HG02588 (cell line): ENCODE results near the gene SUV39H2.
"Not testable (repeated sequence)": the region's sequence is repeated elsewhere in the genome, so short reads cannot be mapped to it uniquely, and the experiment has no call there.

Source experiments
- ATAC-seq: cut with Tn5 transposase; IDR thresholded peaks from one replicate; pipeline ENCODE4 v1.9.1; 2021; ENCODE audit warnings: mild to moderate bottlenecking, moderate library complexity; ENCODE audit not compliant: unreplicated experiment

The SUV39H2 gene

DNA sequence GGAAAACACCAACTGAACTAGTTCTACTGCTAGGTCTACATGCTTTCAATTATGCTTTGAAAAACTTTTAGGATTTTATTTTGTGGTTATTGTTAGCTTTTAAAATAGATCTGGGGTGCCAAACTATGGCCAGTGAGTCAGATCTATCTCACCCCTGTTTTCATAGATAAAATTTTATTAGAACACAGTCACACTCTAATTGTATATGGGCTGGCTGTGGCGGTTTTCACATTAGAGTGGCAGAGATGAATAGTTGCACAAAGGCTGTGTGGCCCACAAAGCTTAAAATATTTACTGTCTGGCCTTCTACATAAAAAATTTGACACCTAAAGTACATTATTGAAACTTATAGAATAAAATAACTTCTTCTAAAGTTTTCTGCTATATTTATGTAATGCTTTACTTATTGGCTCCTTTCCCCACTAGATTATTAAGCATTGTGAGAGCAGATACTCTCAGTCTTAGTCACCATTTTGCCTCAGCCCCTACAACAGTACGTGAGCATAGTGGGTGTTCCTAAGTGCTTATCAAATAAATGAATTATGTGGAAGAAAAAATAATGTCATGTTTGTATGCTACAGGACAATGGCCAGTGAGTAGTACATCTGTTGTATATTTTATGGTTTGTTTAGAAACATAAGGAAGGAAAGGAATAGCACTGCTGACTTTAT lies 5.4 kb upstream of the SUV39H2 start:
- peak; percentile 44 for ATAC-seq

DNA sequence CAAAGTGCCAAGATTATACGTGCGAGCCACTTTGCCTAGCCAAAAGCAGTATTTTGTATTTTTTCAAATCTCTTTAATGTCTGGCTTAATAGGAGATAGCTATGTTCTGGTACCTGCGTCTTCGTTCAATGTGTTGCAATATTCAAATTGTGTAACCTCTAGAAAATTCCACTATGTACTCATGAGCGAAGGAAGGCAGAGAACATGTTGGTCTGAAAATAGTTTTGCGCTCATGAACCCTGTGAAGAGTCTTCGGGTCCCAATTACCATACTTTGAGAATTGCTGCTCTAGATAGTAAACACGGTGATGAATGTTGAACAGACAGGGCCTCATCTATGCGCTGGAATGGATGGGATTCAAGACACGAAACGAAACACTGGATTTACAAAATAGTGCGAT lies 2.7 kb upstream of the SUV39H2 start:
- ATAC-seq: no peak

DNA sequence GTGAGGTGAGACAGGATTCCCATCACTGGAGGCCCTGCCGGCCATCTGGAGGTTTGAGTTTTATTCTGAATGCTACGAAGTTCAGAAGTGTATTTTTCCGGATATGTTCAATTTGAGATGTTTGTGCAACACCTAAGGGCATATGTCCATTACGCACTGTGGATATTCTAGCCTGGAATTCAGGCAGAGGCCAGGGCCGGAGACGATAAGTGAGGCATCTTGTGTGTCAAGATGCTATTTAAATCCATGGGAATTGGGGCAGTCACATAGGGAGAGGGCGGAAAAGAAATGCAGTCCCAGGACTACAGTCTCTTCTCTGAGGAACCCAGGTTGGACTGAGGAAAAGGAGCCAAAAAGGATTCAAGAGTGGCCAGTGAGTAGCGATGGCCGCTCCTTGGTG lies 1.9 kb upstream of the SUV39H2 start:
- ATAC-seq: no peak

DNA sequence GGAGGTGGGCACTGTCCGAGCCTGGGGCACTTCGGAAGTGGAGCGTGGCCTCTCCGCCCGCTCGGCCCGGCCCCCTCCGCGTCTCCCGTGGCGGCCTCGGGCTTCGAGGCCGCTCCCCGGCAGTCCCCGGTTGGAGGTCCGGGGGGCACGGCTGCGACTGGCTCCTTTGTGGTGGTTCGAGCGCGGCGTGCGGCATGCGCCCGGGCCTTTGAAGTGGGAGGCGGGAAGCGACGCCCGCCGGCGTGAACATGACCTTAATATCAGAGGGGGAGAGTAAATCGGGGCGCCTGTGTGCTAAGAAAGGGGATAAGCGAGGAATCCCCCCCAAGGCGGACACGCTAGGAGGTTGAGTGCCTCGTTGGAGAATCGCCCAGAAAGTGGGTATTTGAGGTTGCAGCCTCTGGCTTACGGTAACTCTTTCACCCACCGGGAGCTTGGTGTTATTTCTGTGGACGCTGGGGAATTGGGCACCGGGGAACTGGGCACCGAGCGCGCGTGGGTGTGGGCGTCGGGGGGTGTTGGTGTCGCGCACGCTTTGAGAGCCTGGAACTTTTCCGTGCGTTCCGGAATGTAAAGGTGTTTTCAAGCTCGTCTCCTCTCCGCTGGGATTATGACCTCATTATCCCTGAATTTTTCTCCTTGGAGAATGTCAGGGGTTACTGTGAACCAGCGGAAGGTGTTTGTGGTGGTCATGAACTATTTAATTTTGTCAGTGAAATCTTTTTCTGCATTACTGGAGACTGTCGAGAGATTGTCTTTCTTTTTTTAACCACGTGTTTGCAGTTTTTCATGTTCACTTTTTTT lies 660 bp downstream of the SUV39H2 start:
- ATAC-seq: no peak

DNA sequence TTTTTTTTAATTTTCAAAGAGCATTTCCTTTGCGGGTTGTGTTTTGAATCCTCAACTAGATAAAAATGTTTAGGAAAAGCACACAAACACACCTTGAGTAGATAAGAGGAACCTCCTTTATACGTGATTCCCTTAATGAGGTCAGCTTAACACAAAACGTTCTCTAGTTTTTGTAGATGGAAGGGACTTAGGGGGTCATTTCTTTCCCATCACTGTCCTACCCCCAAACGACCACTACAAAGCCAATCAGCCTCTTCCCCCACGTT lies 1.2 kb downstream of the SUV39H2 start:
- ATAC-seq: no peak

DNA sequence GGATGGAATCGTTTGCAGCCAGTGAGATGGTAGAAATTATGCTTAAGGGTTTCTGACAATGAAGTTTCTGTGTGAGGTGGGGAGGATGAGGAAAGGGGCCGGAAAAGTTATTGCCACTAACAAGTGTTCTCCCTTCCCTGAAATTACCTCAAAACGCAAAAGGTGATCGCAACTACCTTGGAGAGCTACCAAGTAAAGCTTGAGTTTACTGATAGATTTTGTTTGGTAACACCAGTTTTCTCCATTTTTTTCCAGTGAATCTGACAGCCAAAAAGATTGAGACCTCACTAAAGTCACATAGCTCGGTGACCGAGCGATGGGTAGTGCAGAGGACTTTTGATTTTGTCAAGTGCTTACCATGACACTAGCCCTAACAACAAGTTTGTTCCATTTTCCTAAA lies 1.6 kb downstream of the SUV39H2 start:
- no peak for ATAC-seq

DNA sequence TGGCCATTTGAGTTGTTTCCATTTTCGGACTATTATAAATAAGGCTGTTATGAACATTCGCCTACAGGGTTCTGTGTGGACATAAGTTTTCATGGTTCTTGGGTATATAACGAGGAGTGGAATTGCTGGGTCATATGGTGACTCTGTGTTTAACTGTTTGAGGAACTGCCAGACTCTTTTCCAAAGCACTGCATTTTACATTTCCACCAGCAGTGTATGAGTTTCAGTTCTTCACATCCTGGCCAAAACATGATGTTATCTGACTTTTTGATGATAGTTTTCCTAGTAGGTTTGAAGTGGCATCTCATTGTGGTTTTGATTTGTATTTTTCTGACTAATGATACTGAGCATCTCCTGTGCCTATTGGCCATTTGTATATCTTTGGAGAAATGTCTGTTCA lies 5.4 kb downstream of the SUV39H2 start:
- no peak for ATAC-seq

DNA sequence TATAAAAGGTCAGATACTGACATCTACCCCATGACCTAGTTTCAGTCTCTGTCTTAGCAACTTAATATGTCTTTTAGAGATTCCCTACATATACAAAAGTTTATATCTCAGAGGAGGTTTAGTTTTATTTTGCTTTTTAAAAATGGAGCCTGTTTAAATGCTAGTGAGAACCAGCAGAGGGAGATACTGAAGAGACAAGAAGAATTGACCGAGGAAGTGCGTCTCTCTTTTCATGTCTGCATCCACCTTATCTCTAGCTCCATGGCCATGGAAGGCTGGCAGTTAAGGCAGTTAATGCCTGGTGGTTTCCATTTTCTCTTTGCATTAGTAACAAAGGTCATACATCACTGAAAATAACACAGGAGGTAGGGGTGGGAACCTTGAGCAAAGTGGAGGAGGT lies 10.7 kb downstream of the SUV39H2 start:
- no peak for ATAC-seq

DNA sequence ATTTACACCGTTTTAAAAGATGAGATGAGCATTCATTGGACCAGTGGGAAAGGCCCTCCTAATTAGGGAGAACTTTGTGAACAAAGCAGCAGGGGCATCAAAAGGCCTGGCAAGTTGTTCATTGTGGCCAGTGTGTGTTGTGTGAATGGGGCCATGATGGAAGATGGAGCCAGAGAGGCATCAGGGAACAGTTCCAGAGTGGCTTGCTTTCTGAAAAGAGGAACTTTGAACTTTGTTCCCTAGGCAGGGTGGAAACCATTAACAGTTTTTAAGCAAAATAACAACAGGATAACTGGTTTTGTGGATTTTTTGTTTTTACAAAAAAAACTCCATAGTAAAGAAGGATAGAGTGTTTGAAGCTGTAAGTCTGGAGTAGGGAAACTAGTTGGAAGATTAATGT lies 12.5 kb downstream of the SUV39H2 start:
- ATAC-seq: no peak

DNA sequence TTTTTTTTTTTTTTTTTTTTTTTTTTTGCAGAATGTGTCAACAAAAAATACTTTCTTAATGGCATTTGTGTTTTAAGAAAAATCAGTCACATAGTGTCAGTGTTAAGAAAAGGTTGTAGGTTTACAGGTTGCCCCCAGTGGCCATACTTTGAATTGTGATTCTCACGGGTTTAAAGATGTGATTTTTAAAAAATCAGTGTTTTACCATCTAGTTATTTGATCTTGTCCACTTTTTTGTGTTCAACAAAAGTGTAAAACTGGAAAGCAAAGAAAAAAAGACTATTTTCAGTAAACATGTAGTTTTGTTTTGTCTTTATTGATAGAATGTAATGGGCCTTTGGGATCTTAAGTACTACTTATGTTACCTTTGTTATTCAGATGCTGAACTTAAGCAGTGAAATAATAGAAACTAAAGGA lies 25.7 kb downstream of the SUV39H2 start:
- ATAC-seq: no peak

DNA sequence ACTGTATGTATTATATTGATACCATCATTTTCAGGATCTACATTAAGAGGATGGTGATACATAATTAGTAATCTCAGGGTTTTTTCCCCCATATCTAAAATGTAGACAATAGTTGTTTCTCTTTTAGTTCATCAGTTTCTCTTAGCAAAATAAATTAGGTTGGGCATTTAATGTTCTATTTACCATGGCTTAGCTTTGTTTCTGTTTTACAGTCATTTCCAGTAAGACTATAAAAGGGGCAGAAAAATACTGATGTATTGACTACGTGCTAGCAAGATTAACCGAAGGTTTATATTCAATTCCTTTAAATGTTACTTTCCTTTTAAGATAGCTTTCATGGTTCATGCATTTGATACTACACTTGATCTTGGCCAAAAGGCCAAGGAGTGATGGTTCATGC lies 26.2 kb downstream of the SUV39H2 start:
- ATAC-seq: no peak

DNA sequence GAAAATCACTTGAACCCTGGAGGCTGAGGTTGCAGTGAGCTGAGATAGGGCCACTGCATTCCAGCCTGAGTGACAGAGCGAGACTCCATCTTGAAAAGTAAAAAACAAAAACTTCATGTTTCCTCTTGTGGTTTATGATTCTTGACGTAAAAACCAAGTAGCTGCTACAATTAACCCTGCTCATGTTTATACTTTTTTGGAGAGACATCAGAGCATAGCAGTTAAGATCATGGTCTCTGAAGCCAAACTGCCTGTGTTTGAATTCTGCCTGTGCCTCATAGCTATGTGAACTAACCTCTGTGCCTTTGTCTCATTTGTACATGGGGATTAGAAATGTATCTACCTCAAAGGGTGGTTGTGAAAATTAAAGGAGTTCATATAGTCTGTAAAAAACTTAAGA lies 27.2 kb downstream of the SUV39H2 start:
- ATAC-seq: no peak

DNA sequence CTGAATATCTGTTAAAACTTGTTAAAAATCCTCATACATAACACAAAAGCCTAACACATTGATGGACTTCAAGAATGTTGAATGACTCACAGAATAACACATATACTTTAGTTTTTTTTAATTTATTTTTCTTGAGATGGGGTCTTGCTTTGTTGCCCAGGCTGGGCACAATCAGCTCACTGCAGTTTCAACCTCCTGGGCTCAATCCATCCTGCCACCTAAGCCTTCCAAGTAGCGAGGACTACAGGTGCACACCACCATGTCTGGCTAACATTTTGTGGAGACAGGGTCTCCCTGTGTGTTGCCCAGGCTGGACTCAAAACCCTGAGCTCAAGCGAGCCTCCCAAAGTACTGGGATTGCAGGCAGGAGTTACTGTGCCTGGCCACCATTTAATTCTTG lies 28.1 kb downstream of the SUV39H2 start:
- ATAC-seq: no peak

DNA sequence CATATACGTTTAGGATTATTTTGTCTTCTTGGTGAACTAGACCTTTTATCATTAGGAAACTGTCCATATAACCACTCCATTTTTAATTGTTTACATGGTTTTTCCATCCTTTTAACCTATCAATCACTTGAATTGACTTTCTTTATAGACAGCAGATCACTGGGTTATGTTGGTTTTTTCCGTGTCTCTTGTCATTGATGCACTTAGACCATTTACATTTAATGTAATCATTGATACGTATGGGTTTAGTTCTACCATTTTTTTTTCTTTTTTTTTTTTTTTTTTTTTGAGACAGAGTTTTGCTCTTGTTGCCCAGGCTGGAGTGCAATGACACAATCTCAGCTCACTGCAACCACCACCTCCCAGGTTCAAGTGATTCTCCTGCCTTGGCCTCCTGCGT lies 28.9 kb downstream of the SUV39H2 start:
- not testable (repeated sequence) for ATAC-seq

DNA sequence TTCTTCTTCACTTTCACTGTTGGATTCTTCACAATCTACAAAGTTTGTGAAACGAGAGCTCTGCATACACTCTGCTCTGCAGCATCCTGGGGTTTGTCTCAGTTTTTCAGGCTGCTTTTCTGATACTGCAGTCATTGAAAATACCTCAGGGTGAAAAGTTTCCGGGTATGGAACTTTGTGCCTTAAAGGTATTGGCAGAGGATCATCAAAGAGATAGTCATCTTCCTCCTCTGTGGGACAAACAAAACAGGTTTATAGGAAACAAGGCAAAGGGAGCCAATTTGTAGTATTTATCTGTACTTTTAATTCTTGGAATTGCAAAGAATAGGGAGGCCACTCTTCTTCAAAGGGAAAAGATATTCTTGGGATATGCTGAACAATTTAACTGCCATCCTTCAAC lies 30.4 kb downstream of the SUV39H2 start:
- ATAC-seq: no peak

DNA sequence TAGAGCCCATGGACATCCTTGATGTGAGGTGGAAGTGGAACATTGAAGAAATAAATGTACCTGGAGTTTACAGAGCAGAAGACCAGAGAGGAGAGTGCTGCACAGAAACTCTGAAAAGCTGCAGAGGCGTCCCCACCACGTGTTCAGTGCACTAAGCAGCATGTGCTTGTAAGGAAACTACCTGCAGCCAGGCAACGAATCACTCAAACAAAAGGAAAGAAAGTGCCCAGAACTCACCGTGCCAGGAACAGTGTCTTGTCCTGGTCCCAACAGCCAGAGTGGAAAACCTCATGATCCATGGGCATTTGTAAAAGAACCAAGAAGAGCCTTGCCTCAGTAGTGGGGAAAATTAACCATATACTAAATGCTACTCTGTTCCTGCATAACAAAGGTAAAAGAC lies 32.3 kb downstream of the SUV39H2 start:
- ATAC-seq: no peak

DNA sequence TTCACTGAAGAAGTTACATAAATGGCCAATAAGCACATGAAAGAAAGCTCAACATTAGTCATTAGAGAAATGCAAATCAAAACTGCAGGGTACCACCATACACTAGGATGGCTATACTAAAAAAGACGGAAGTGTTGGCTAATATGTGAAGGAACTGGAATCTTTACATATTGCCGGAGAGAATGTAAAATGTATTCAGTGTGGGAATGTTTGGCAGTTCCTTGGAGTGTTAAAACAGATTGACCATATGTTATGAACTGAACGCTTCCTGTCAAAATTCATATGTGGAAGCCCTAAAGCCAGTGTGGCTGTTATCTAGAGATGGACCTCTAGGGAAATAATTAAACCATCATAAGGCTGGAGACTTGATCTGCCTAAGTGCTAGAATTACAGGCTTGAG lies 33.1 kb downstream of the SUV39H2 start:
- ATAC-seq: no peak

DNA sequence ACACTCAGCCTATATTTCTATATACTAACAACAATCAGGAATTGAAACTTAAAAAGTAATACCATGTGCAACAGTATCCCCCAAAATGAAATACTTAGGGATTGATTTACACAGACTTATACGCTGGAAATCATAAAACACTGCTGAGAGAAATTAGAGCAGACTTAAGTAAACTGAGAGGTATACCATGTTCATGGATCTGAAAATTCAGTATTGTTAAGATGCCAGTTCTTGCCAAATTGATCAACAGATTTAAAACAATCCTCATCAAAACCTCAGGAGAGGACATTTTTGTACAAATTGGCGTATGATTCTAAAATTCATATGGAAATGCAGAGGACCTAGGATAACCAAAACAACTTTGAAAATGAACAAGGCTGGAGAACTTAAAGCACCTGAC lies 37.9 kb downstream of the SUV39H2 start:
- no peak for ATAC-seq

DNA sequence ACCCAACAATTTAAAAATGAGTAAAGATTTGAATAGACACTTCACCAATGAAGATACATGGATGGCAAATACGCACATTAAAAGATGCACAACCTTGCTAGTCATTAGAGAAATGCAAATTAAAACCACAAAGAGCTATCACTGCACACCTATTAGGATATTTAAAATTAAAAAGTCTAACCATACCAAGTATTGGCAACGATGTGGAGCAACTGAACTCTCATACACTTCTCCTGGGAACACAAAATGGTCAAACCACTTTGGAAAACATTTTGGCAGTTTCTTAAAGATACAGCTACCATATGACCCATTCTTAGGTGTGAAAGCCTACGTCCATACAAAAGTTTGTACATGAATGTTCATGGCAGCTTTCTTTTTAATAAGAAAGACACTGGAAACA lies 39.2 kb downstream of the SUV39H2 start:
- ATAC-seq: no peak

DNA sequence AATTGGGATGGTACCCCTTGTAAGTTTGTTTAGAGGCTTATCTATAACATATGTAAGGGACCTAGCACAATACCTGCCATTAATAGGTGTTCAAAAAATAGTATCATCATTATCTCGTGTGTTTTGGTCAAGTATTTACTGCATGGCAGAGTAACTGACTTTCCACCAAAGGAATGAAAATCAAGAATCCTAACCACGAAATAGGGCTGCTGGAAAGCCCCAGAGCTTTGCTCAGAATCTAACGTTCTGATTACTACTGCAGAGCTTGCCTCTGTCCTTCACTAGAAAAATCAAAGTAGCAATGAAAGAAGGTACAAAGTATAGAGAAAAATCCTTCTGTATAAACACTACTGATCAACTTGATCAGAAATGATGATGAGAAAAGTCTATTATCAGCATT lies 40.3 kb downstream of the SUV39H2 start:
- no peak for ATAC-seq

DNA sequence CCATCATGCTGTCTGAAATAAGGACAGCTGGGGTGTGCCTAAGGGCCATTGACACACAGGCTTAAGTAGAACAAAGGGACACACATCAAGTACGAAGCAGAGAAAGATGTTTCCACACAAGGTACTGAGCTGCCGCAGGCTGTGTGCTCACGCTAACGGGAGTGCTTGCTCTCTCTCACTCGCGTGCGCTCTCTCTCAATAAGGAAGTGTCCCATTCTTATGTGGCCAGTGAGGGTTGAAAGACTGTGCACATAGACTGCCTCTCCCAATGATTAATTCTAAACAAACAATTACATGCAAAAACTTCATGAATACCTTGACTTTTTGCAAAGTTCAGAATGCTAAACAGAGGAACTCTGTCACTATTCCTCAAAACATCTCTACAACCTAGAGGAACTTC lies 45.3 kb downstream of the SUV39H2 start:
- no peak for ATAC-seq

DNA sequence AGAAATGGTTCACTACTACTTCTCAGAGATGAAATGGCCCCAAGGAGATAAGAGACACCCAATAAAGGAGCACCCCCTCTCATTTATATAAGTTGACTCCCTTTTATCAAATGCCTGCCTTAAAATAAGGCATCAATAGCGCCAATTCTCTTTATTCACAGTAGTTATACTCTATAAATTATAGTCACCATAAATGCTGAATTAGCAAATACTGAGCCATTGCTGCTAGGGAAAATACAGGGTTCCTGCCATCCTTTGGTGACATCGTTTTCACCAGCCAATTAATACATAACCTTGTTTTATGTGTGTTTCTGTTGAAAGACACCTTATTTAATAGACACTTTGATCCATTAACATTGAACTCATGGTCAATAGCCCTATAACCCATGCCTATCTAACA lies 46.6 kb downstream of the SUV39H2 start:
- ATAC-seq: no peak

DNA sequence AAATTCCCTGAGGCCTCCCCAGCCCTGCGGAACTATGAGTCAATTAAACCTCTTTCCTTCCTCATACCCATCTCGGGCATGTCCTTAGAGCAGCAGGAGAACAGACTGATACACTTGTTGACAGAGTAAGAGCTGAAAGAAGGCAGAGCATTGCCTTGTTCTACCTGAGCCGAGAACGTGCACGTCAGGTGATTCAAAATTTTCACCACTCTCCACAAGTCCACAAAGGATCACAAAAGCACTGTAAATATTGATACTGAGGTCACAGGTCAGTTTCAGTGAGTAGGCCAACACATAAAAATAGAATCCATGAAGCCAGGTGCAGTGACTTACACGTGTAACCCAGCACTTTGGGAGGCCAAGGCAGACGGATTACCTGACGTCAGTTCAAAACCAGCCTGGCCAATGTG lies 47.4 kb downstream of the SUV39H2 start:
- ATAC-seq: peak; percentile 10
